Measurements from ENCODE around the gene SH3BP4. TPM values are rescaled to one million over a fixed set of nuclear protein-coding genes. Genes with fewer than 3 reads are reported as not detected.

Gene SH3BP4
- polyA plus RNA-seq, 4 donors: 41.0 to 46.8 (median 44.1) TPM

- DNase-seq (ENCODE audit: low read depth in 4 of 4, low spot score in 3 of 4): no peak
Measured at GRCh38 chr2:235080101-235080500, 128.3 kb downstream of the SH3BP4 start.

- DNase-seq (ENCODE audit: low read depth in 4 of 4, low spot score in 3 of 4): no peak
Measured at GRCh38 chr2:235082578-235083338, 130.9 kb downstream of the SH3BP4 start.

- no peak for DNase-seq (ENCODE audit: low read depth in 4 of 4, low spot score in 3 of 4)
Measured at GRCh38 chr2:235083822-235084221, 132.0 kb downstream of the SH3BP4 start.

GRCh38 chr2:235084424-235084823, 132.6 kb downstream of the SH3BP4 start:
- no peak for DNase-seq (ENCODE audit: low read depth in 4 of 4, low spot score in 3 of 4)

- DNase-seq (ENCODE audit: low read depth in 4 of 4, low spot score in 3 of 4): no peak
Measured at GRCh38 chr2:235085476-235085875, 133.7 kb downstream of the SH3BP4 start.

- no peak for DNase-seq (ENCODE audit: low read depth in 4 of 4, low spot score in 3 of 4)
Measured at GRCh38 chr2:235086481-235087184, 134.8 kb downstream of the SH3BP4 start.

- peak in 3 of 4 donors; percentile 44 to 53 (median 51) for DNase-seq (ENCODE audit: low read depth in 4 of 4, low spot score in 3 of 4)
Measured at GRCh38 chr2:235087832-235088495, 136.1 kb downstream of the SH3BP4 start.

GRCh38 chr2:235088496-235088921, 136.7 kb downstream of the SH3BP4 start:
- no peak for DNase-seq (ENCODE audit: low read depth in 4 of 4, low spot score in 3 of 4)

GRCh38 chr2:235091421-235091820, 139.6 kb downstream of the SH3BP4 start:
- no peak for DNase-seq (ENCODE audit: low read depth in 4 of 4, low spot score in 3 of 4)

- DNase-seq (ENCODE audit: low read depth in 4 of 4, low spot score in 3 of 4): no peak
Measured at GRCh38 chr2:235091983-235092382, 140.2 kb downstream of the SH3BP4 start.

- no peak for DNase-seq (ENCODE audit: low read depth in 4 of 4, low spot score in 3 of 4)
Measured at GRCh38 chr2:235092433-235093223, 140.8 kb downstream of the SH3BP4 start.

- DNase-seq (ENCODE audit: low read depth in 4 of 4, low spot score in 3 of 4): no peak
Measured at GRCh38 chr2:235094457-235094856, 142.6 kb downstream of the SH3BP4 start.

GRCh38 chr2:235095569-235095968, 143.8 kb downstream of the SH3BP4 start:
- no peak for DNase-seq (ENCODE audit: low read depth in 4 of 4, low spot score in 3 of 4)

- DNase-seq (ENCODE audit: low read depth in 4 of 4, low spot score in 3 of 4): no peak
Measured at GRCh38 chr2:235096447-235096846, 144.6 kb downstream of the SH3BP4 start.

- DNase-seq (ENCODE audit: low read depth in 4 of 4, low spot score in 3 of 4): no peak
Measured at GRCh38 chr2:235097196-235097595, 145.4 kb downstream of the SH3BP4 start.

GRCh38 chr2:235098269-235098668, 146.5 kb downstream of the SH3BP4 start:
- no peak for DNase-seq (ENCODE audit: low read depth in 4 of 4, low spot score in 3 of 4)

GRCh38 chr2:235098736-235099494, 147.1 kb downstream of the SH3BP4 start:
- DNase-seq (ENCODE audit: low read depth in 4 of 4, low spot score in 3 of 4): no peak

GRCh38 chr2:235102896-235103295, 151.1 kb downstream of the SH3BP4 start:
- DNase-seq (ENCODE audit: low read depth in 4 of 4, low spot score in 3 of 4): no peak

Measured in right renal pelvis (tissue), 4 donors.